HL-60 (cell line): Measurements from ENCODE around the gene NSA2.

ENCODE experiments used
- DNase-seq, 2 experiments: peaks; one replicate each; pipeline ENCODE4 v3.0.0-alpha.2; 2010 to 2020; ENCODE audit warnings: low read depth in 1 of 2, low spot score in 1 of 2
- H3K27ac ChIP-seq: fragments of 250-450 bp; sonication (Bioruptor Pico); replicated peaks from 2 replicates; pipeline ENCODE4 v1.5.1; 2020; ENCODE audit warnings: mild to moderate bottlenecking, moderate library complexity
- H3K27me3 ChIP-seq: fragments of 250-450 bp; sonication (Bioruptor Pico); 2 replicates; pipeline ENCODE4 v1.5.1; 2021; ENCODE audit warnings: mild to moderate bottlenecking, moderate library complexity; ENCODE audit not compliant: insufficient read depth, poor library complexity, severe bottlenecking
- H3K4me3 ChIP-seq: replicated peaks from 2 replicates; pipeline ENCODE4 v1.5.1; 2011; ENCODE audit warnings: mild to moderate bottlenecking, control low read depth, low read length; ENCODE audit not compliant: insufficient read depth
- GABPA ChIP-seq: IDR thresholded peaks from 2 replicates; pipeline ENCODE4 v1.6.1; 2012; ENCODE audit warnings: low read depth
- POLR2AphosphoS5 ChIP-seq: IDR thresholded peaks from 2 replicates; pipeline ENCODE4 v1.6.1; 2012; ENCODE audit warnings: low read depth
- SPI1 ChIP-seq: IDR thresholded peaks from 2 replicates; pipeline ENCODE4 v1.6.1; 2012; ENCODE audit warnings: low read depth, mild to moderate bottlenecking, borderline replicate concordance
- TF ChIP-seq, protein P1 (sequence below): IDR thresholded peaks from one replicate; pipeline ENCODE4 v1.5.1; 2011; ENCODE audit warnings: low read length, control low read depth, inconsistent platforms; ENCODE audit not compliant: insufficient read depth
- TF ChIP-seq, protein P2 (sequence below): IDR thresholded peaks from 2 replicates; pipeline ENCODE4 v1.6.1; 2012; ENCODE audit warnings: low read depth; ENCODE audit not compliant: insufficient replicate concordance

The NSA2 gene

DNA sequence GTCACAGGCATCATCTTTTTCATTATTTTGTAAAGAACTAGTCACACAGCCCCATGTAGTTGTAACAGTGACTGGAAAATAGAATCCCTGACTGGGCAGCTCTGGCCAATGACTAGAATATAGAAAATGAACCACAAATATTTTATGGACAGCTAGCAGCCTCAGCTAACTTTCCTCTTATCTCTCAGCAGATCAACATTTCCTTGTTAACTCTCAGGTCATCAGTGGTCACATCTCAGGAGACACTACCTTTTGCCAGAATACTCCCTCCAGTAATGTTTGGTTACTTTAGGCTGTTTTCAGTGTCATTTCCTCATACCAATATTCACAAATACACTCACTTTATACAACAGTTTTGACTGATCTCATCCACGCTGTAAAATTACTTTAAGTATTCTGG lies 55.2 kb downstream of the NSA2 start:
- no peak for DNase-seq
- no peak for TF ChIP-seq POLR2AphosphoS5
- no peak for TF ChIP-seq GABPA
- no peak for TF ChIP-seq SPI1
- TF ChIP-seq, protein P1, sequence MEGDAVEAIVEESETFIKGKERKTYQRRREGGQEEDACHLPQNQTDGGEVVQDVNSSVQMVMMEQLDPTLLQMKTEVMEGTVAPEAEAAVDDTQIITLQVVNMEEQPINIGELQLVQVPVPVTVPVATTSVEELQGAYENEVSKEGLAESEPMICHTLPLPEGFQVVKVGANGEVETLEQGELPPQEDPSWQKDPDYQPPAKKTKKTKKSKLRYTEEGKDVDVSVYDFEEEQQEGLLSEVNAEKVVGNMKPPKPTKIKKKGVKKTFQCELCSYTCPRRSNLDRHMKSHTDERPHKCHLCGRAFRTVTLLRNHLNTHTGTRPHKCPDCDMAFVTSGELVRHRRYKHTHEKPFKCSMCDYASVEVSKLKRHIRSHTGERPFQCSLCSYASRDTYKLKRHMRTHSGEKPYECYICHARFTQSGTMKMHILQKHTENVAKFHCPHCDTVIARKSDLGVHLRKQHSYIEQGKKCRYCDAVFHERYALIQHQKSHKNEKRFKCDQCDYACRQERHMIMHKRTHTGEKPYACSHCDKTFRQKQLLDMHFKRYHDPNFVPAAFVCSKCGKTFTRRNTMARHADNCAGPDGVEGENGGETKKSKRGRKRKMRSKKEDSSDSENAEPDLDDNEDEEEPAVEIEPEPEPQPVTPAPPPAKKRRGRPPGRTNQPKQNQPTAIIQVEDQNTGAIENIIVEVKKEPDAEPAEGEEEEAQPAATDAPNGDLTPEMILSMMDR, result no peak
- TF ChIP-seq, protein P2, sequence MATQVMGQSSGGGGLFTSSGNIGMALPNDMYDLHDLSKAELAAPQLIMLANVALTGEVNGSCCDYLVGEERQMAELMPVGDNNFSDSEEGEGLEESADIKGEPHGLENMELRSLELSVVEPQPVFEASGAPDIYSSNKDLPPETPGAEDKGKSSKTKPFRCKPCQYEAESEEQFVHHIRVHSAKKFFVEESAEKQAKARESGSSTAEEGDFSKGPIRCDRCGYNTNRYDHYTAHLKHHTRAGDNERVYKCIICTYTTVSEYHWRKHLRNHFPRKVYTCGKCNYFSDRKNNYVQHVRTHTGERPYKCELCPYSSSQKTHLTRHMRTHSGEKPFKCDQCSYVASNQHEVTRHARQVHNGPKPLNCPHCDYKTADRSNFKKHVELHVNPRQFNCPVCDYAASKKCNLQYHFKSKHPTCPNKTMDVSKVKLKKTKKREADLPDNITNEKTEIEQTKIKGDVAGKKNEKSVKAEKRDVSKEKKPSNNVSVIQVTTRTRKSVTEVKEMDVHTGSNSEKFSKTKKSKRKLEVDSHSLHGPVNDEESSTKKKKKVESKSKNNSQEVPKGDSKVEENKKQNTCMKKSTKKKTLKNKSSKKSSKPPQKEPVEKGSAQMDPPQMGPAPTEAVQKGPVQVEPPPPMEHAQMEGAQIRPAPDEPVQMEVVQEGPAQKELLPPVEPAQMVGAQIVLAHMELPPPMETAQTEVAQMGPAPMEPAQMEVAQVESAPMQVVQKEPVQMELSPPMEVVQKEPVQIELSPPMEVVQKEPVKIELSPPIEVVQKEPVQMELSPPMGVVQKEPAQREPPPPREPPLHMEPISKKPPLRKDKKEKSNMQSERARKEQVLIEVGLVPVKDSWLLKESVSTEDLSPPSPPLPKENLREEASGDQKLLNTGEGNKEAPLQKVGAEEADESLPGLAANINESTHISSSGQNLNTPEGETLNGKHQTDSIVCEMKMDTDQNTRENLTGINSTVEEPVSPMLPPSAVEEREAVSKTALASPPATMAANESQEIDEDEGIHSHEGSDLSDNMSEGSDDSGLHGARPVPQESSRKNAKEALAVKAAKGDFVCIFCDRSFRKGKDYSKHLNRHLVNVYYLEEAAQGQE, result no peak
- Histone ChIP-seq H3K27me3 (no peaks in the 10 kb centered on the region), H3K4me3 (no peak overlapping the region), H3K27ac (no peak overlapping the region)

DNA sequence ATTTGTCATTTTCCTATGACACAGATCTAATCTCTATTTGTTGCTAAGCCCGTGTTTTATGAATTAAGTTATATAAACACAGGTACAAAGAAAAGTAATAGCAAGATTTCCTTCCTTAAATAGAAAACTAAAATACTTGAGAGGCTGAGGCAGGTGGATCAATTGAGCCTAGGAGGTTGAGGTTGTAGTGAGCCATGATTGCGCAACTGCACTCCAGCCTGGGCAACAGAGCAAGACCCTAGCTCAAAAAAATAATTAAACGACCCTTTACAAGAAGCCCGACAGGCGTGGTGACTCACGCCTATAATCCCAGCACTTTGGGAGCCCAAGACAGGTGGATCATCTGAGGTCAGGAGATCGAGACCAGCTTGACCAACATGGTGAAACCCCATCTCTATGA lies 62.4 kb downstream of the NSA2 start:
- Histone ChIP-seq H3K27ac (no peak overlapping the region), H3K4me3 (no peak overlapping the region), H3K27me3 (no peaks in the 10 kb centered on the region)
- no peak for DNase-seq
- TF ChIP-seq, protein P2, result no peak
- TF ChIP-seq, protein P1, result no peak
- TF ChIP-seq GABPA, result no peak
